IMR-90 (cell line): ENCODE data around the gene JAKMIP1. TPM values are rescaled to one million over a fixed set of nuclear protein-coding genes. Genes with fewer than 3 reads are reported as not detected.

ENCODE experiments used
- ATAC-seq: fragments of 200-7000 bp; cut with Tn5 transposase; 2 replicates; pipeline ENCODE4 v1.9.1; 2020; ENCODE audit warnings: low read depth, mild to moderate bottlenecking, moderate library complexity
- BruUV-seq: library from RNA; stranded (reverse); fragments of 400-500 nt; replicated peaks from 2 replicates; lab custom pipeline; 2021; lab: Mats Ljungman, UMichigan
- CTCF ChIA-PET: fragments of 300-600 bp; formaldehyde crosslinking; extraction: SDS; loops from one replicate; lab custom pipeline; 2021; ENCODE audit warnings: antibody characterized with exemption; lab: Yijun Ruan, JAX
- POLR2A ChIA-PET: fragments of 300-600 bp; sonication (Branson Sonifier 250); formaldehyde crosslinking; loops from one replicate; lab custom pipeline; 2022; ENCODE audit warnings: antibody characterized with exemption; ENCODE audit not compliant: unreplicated experiment; lab: Charles Lee
- DNase-seq: peaks from one replicate; pipeline ENCODE4 v3.0.0; 2013
- H2AFZ ChIP-seq: replicated peaks from 2 replicates; pipeline ENCODE3; 2013; ENCODE audit warnings: low read length, mild to moderate bottlenecking; ENCODE audit not compliant: poor library complexity
- H2AK5ac ChIP-seq: 2 replicates; pipeline ENCODE4 v1.6.1; 2013; ENCODE audit warnings: low read depth, low read length, inconsistent platforms
- H2AK9ac ChIP-seq: replicated peaks from 2 replicates; pipeline ENCODE3; 2013; ENCODE audit warnings: mild to moderate bottlenecking, low read depth, low read length, moderate library complexity; ENCODE audit not compliant: poor library complexity
- H2BK120ac ChIP-seq: 2 replicates; pipeline ENCODE4 v1.6.1; 2013; ENCODE audit warnings: low read depth, low read length, inconsistent platforms
- H2BK15ac ChIP-seq: 3 replicates; pipeline ENCODE4 v1.6.1; 2013; ENCODE audit warnings: low read depth, low read length, inconsistent platforms
- H2BK20ac ChIP-seq: 2 replicates; pipeline ENCODE4 v1.6.1; 2013; ENCODE audit warnings: low read depth, mild to moderate bottlenecking, inconsistent platforms, low read length, moderate library complexity
- H2BK5ac ChIP-seq: 2 replicates; pipeline ENCODE4 v1.6.1; 2013; ENCODE audit warnings: mild to moderate bottlenecking, low read depth, low read length, inconsistent platforms; ENCODE audit not compliant: poor library complexity, severe bottlenecking
- H3K14ac ChIP-seq: replicated peaks from 2 replicates; pipeline ENCODE4 v1.6.1; 2013; ENCODE audit warnings: low read depth, low read length, inconsistent platforms
- H3K18ac ChIP-seq: 2 replicates; pipeline ENCODE4 v1.6.1; 2013; ENCODE audit warnings: low read depth, low read length, control low read depth
- H3K23ac ChIP-seq: 2 replicates; pipeline ENCODE4 v1.6.1; 2013; ENCODE audit warnings: low read depth, low read length, inconsistent platforms
- H3K27ac ChIP-seq: 2 replicates; pipeline ENCODE4 v1.5.1; 2013; ENCODE audit warnings: mild to moderate bottlenecking, control low read depth, low read length; ENCODE audit not compliant: insufficient read depth
- H3K27me3 ChIP-seq: 2 replicates; pipeline ENCODE4 v1.6.1; 2013; ENCODE audit warnings: low read length; ENCODE audit not compliant: control insufficient read depth, insufficient read depth
- H3K36me3 ChIP-seq: 2 replicates; pipeline ENCODE4 v1.6.1; 2013; ENCODE audit warnings: low read length, mixed read lengths; ENCODE audit not compliant: control insufficient read depth, insufficient read depth
- H3K4ac ChIP-seq: 2 replicates; pipeline ENCODE4 v1.6.1; 2013; ENCODE audit warnings: low read depth, low read length, inconsistent platforms
- H3K4me1 ChIP-seq: 2 replicates; pipeline ENCODE4 v1.6.1; 2013; ENCODE audit warnings: low read length, mixed read lengths; ENCODE audit not compliant: control insufficient read depth, insufficient read depth
- H3K4me2 ChIP-seq: 2 replicates; pipeline ENCODE4 v1.6.1; 2013; ENCODE audit warnings: low read depth, mild to moderate bottlenecking, control low read depth, low read length, moderate library complexity
- H3K4me3 ChIP-seq: 2 replicates; pipeline ENCODE4 v1.5.1; 2013; ENCODE audit warnings: low read depth, mild to moderate bottlenecking, control low read depth, low read length, moderate library complexity; ENCODE audit not compliant: insufficient read depth
- H3K56ac ChIP-seq: 2 replicates; pipeline ENCODE4 v1.6.1; 2013; ENCODE audit warnings: low read length, inconsistent platforms; ENCODE audit not compliant: insufficient read depth; ENCODE audit errors: extremely low read depth
- H3K79me1 ChIP-seq, 2 experiments: 2 replicates each; pipeline ENCODE4 v1.6.1; 2013; ENCODE audit warnings: low read length in 2 of 2, inconsistent platforms in 1 of 2, low read depth in 1 of 2
- H3K9ac ChIP-seq: 2 replicates; pipeline ENCODE4 v1.6.1; 2013; ENCODE audit warnings: low read depth, low read length, control low read depth
- H3K9me1 ChIP-seq: 2 replicates; pipeline ENCODE4 v1.6.1; 2013; ENCODE audit warnings: low read length, inconsistent platforms; ENCODE audit not compliant: insufficient read depth
- H3K9me3 ChIP-seq: 2 replicates; pipeline ENCODE4 v1.6.1; 2013; ENCODE audit warnings: low read length; ENCODE audit not compliant: control insufficient read depth, insufficient read depth
- H4K20me1 ChIP-seq: 2 replicates; pipeline ENCODE4 v1.6.1; 2013; ENCODE audit warnings: low read length, inconsistent platforms; ENCODE audit not compliant: insufficient read depth
- H4K5ac ChIP-seq: 2 replicates; pipeline ENCODE4 v1.6.1; 2013; ENCODE audit warnings: mild to moderate bottlenecking, low read depth, low read length, control low read depth
- H4K8ac ChIP-seq, 2 experiments: 2 replicates each; pipeline ENCODE4 v1.6.1; 2013; ENCODE audit warnings: low read depth in 2 of 2, low read length in 2 of 2, control low read depth in 1 of 2, inconsistent platforms in 1 of 2
- H4K91ac ChIP-seq: 2 replicates; pipeline ENCODE4 v1.6.1; 2013; ENCODE audit warnings: low read depth, low read length, inconsistent platforms; ENCODE audit not compliant: insufficient read depth
- CEBPB ChIP-seq: IDR thresholded peaks from 2 replicates; pipeline ENCODE4 v1.6.1; 2012; ENCODE audit warnings: low read depth, low read length, improper control_type of control experiment
- CHD1 ChIP-seq: IDR thresholded peaks from 2 replicates; pipeline ENCODE4 v1.6.1; 2012; ENCODE audit warnings: low read depth, low read length, improper control_type of control experiment
- CTCF ChIP-seq: conservative IDR thresholded peaks from 2 replicates; pipeline ENCODE4 v1.5.1; 2012; ENCODE audit warnings: mild to moderate bottlenecking, low read depth, low read length, improper control_type of control experiment
- ELK1 ChIP-seq: fragments of 150-350 bp; IDR thresholded peaks from 2 replicates; pipeline ENCODE4 v1.6.1; 2016; ENCODE audit warnings: low read depth, mild to moderate bottlenecking, low read length, moderate library complexity, borderline replicate concordance
- FOS ChIP-seq: fragments of 150-350 bp; IDR thresholded peaks from 2 replicates; pipeline ENCODE4 v1.6.1; 2016; ENCODE audit warnings: low read depth, low read length
- MAFK ChIP-seq: IDR thresholded peaks from 2 replicates; pipeline ENCODE4 v1.6.1; 2012; ENCODE audit warnings: low read depth, low read length, improper control_type of control experiment
- MAZ ChIP-seq: IDR thresholded peaks from 2 replicates; pipeline ENCODE4 v1.6.1; 2012; ENCODE audit warnings: low read depth, mild to moderate bottlenecking, low read length, improper control_type of control experiment, moderate library complexity, borderline replicate concordance
- NFE2L2 ChIP-seq: fragments of 150-350 bp; IDR thresholded peaks from 2 replicates; pipeline ENCODE4 v1.6.1; 2016; ENCODE audit warnings: low read depth, mild to moderate bottlenecking, low read length
- RAD21 ChIP-seq: IDR thresholded peaks from 2 replicates; pipeline ENCODE4 v1.6.1; 2012; ENCODE audit warnings: low read length, improper control_type of control experiment
- RFX5 ChIP-seq: IDR thresholded peaks from 2 replicates; pipeline ENCODE4 v1.8.0; 2012; ENCODE audit warnings: low read depth, mild to moderate bottlenecking, low read length, moderate library complexity
- SMC3 ChIP-seq: fragments of 150-350 bp; IDR thresholded peaks from 2 replicates; pipeline ENCODE4 v1.6.1; 2016; ENCODE audit warnings: low read depth, mild to moderate bottlenecking, antibody characterized with exemption, low read length, moderate library complexity
- USF2 ChIP-seq: fragments of 150-350 bp; IDR thresholded peaks from 2 replicates; pipeline ENCODE4 v1.6.1; 2017; ENCODE audit warnings: mild to moderate bottlenecking, antibody characterized with exemption, low read length, low read depth
- WGBS, 2 experiments: methylation state at CpG; one replicate each; pipeline versions ENCODE4 v1.1.5 to v1.1.7; 2013; ENCODE audit warnings: missing lambda C conversion rate in 2 of 2; ENCODE audit not compliant: insufficient read length in 1 of 2; ENCODE audit errors: extremely low coverage in 2 of 2; 5-methylcytosine and 5-hydroxymethylcytosine counted together
- dilution Hi-C: fragments of 300-500 bp; cut with HindIII; formaldehyde crosslinking; loops from one replicate; pipeline ENCODE4 v1.14.3; 2018; ENCODE audit warnings: low sequenced_read_pairs; ENCODE audit not compliant: unreplicated experiment
- in situ Hi-C: fragments of 300-500 bp; cut with MboI; formaldehyde crosslinking; loops from 3 replicates; pipeline ENCODE4 v1.14.3; 2019; ENCODE audit warnings: low sequenced_read_pairs, inconsistent platforms, mixed read lengths
- intact Hi-C: fragments of 100-400 bp; cut with micrococcal nuclease; formaldehyde crosslinking; loops from 2 replicates; pipeline ENCODE4 v1.10.0; 2022
- polyA plus RNA-seq, 3 experiments: library from polyadenylated mRNA; depleted of rRNA; stranded (reverse); fragments of >200 nt; gene quantifications; 2 replicates each; pipeline ENCODE4 v1.2.3, GENCODE V29; 2012; ENCODE audit warnings: low replicate concordance in 1 of 3
- total RNA-seq: library from RNA; depleted of rRNA; stranded (reverse); fragments of >200 nt; gene quantifications from 2 replicates; pipeline ENCODE4 v1.2.3, GENCODE V29; 2012

The JAKMIP1 gene
- total and polyA plus RNA-seq, 2 of the 4 experiments (the other 2 are of a cell fraction): not detected

GRCh38 chr4:6121941-6122340, 78.4 kb downstream of the JAKMIP1 start:
- Histone ChIP-seq H2AFZ (no peak overlapping the region), H3K56ac (no peak overlapping the region), H4K5ac (no peak overlapping the region), H2BK5ac (no peak overlapping the region), H2AK5ac (no peak overlapping the region), H3K27me3 (peaks cover 2% of the 10 kb centered on the region; the same call in 1 of the 2 replicates), H3K4me2 (no peak overlapping the region), H3K79me1 (no peaks in the 10 kb centered on the region), H3K18ac (no peak overlapping the region), H3K36me3 (no peaks in the 10 kb centered on the region), H3K14ac (no peak overlapping the region), H2BK15ac (no peak overlapping the region), H4K20me1 (no peaks in the 10 kb centered on the region), H4K91ac (no peak overlapping the region), H3K27ac (no peak overlapping the region), H2BK120ac (no peak overlapping the region), H3K9ac (no peak overlapping the region), H3K4ac (no peak overlapping the region), H3K9me1 (no peaks in the 10 kb centered on the region), H2AK9ac (no peak overlapping the region), H3K23ac (no peak overlapping the region), H3K4me1 (no peaks in the 10 kb centered on the region), H4K8ac (no peak overlapping the region), H3K9me3 (peaks cover 9% of the 10 kb centered on the region; the same call in 1 of the 2 replicates), H3K4me3 (no peak overlapping the region), H2BK20ac (no peak overlapping the region)
- DNase-seq (no peak), ATAC-seq (no peak)
- TF ChIP-seq USF2: no peak
- TF ChIP-seq ELK1: no peak
- TF ChIP-seq NFE2L2: no peak
- no peak for TF ChIP-seq RAD21
- no peak for TF ChIP-seq CEBPB
- no peak for TF ChIP-seq FOS
- TF ChIP-seq RFX5: no peak
- TF ChIP-seq SMC3: no peak
- no peak for TF ChIP-seq CHD1
- TF ChIP-seq MAFK: no peak
- no peak for TF ChIP-seq MAZ
- TF ChIP-seq CTCF: no peak
- no TSS peak for BruUV-seq
- ChIA-PET POLR2A (no interaction called here), CTCF (no interaction called here)
- intact Hi-C loops: no loop called here
- dilution Hi-C loops: no loop called here
- WGBS, 2 experiments: 70% methylated on average over 2 of the region's 12 CpGs; no CpG with 5 or more reads in 1 of the 2 experiments
- in situ Hi-C loops: no loop called here
